ENCODE data around the gene KIFAP3.
"Not testable (repeated sequence)": the region's sequence is repeated elsewhere in the genome, so short reads cannot be mapped to it uniquely, and the experiment has no call there.

The KIFAP3 gene

GRCh38 chr1:170095976-170096748, 21.7 kb upstream of the KIFAP3 start:
- DNase-seq (ENCODE audit: low read depth, low spot score): no peak
- no peak overlapping the region for H3K4me3 ChIP-seq (ENCODE audit: low read depth, low read length)
- POLR2A ChIA-PET: no interaction called here
- CTCF ChIA-PET: no interaction called here
- no peak for TF ChIP-seq CTCF (IDR thresholded peaks at IDR 0.05; ENCODE audit: insufficient read depth, low read length, missing control alignments)

- CTCF ChIA-PET; H3K4me3 ChIP-seq (ENCODE audit: low read depth, low read length); POLR2A ChIA-PET; DNase-seq (ENCODE audit: low read depth, low spot score): not testable (repeated sequence)
Observed at GRCh38 chr1:170094697-170095616, 20.5 kb upstream of the KIFAP3 start.

GRCh38 chr1:170086399-170087032, 12.0 kb upstream of the KIFAP3 start:
- TF ChIP-seq CTCF (IDR thresholded peaks at IDR 0.05; ENCODE audit: insufficient read depth, low read length, missing control alignments): no peak
- ChIA-PET CTCF (interaction anchor here (1.1 kb wide), 1 partner anchor 10 kb away, joined by 5 read pairs; no protein-coding TSS in a partner anchor), POLR2A (no interaction called here)
- no peak overlapping the region for H3K4me3 ChIP-seq (ENCODE audit: low read depth, low read length)
- no peak for DNase-seq (ENCODE audit: low read depth, low spot score)

GRCh38 chr1:170085091-170085490, 10.6 kb upstream of the KIFAP3 start:
- H3K4me3 ChIP-seq (ENCODE audit: low read depth, low read length): no peak overlapping the region
- ChIA-PET POLR2A (no interaction called here), CTCF (interaction anchor here (1.8 kb wide), 1 partner anchor 10 kb away, joined by 5 read pairs; the partner anchor contains the start of gene KIFAP3)
- no peak for TF ChIP-seq CTCF (IDR thresholded peaks at IDR 0.05; ENCODE audit: insufficient read depth, low read length, missing control alignments)
- DNase-seq (ENCODE audit: low read depth, low spot score): no peak

GRCh38 chr1:170078610-170079189, 4.2 kb upstream of the KIFAP3 start:
- POLR2A ChIA-PET: no interaction called here
- no peak for DNase-seq (ENCODE audit: low read depth, low spot score)
- no peak overlapping the region for H3K4me3 ChIP-seq (ENCODE audit: low read depth, low read length)
- TF ChIP-seq CTCF (IDR thresholded peaks at IDR 0.05; ENCODE audit: insufficient read depth, low read length, missing control alignments): no peak
- CTCF ChIA-PET: no interaction called here

GRCh38 chr1:170077926-170078325, 3.4 kb upstream of the KIFAP3 start:
- TF ChIP-seq CTCF (IDR thresholded peaks at IDR 0.05; ENCODE audit: insufficient read depth, low read length, missing control alignments): no peak
- POLR2A ChIA-PET: no interaction called here
- CTCF ChIA-PET: no interaction called here

GRCh38 chr1:170076952-170077351, 2.5 kb upstream of the KIFAP3 start:
- H3K4me3 ChIP-seq (ENCODE audit: low read depth, low read length); POLR2A ChIA-PET; DNase-seq (ENCODE audit: low read depth, low spot score): not testable (repeated sequence)
- CTCF ChIA-PET: interaction anchor here (1.1 to 1.6 kb wide), 3 partner anchors 9 to 25 kb away, joined by 3 to 5 read pairs (median 3); no protein-coding TSS in a partner anchor

More at GRCh38 chr1:170077926-170078325, 3.4 kb upstream of the KIFAP3 start:
- no peak overlapping the region for H3K4me3 ChIP-seq (ENCODE audit: low read depth, low read length)
- DNase-seq (ENCODE audit: low read depth, low spot score): no peak

Measured in AG04449 (cell line).